HCT116 (cell line): ENCODE data around the gene SORL1.

Experiments
- ATF3 ChIP-seq: IDR thresholded peaks from 2 replicates; pipeline ENCODE4 v1.6.1; 2012
- CTCF ChIP-seq, 3 experiments: fragments of 200-600 bp in 1 of 3; sonication (generic) in 1 of 3; IDR thresholded peaks in 2 of 3; conservative IDR thresholded peaks in 1 of 3; 2 replicates each; pipeline ENCODE4 v1.5.1; 2012 to 2017; ENCODE audit warnings: low read depth in 2 of 3, low read length in 2 of 3, antibody characterized with exemption in 1 of 3, borderline replicate concordance in 1 of 3, control low read depth in 1 of 3, mild to moderate bottlenecking in 1 of 3, mixed read lengths in 1 of 3, mixed run types in 1 of 3, moderate library complexity in 1 of 3; ENCODE audit not compliant: insufficient read depth in 1 of 3
- EGR1 ChIP-seq: IDR thresholded peaks from 2 replicates; pipeline ENCODE4 v1.6.1; 2012; ENCODE audit warnings: low read depth
- EZH2 ChIP-seq: fragments of 200-600 bp; sonication (generic); IDR thresholded peaks from 2 replicates; pipeline ENCODE4 v1.6.1; 2017; ENCODE audit warnings: antibody characterized with exemption, mixed run types
- EZH2phosphoT487 ChIP-seq: fragments of 200-600 bp; IDR thresholded peaks from 2 replicates; pipeline ENCODE4 v1.6.1; 2018; ENCODE audit warnings: antibody characterized with exemption, borderline replicate concordance
- JUND ChIP-seq: IDR thresholded peaks from 2 replicates; pipeline ENCODE4 v1.6.1; 2012
- POLR2A ChIP-seq: IDR thresholded peaks from 2 replicates; pipeline ENCODE4 v1.7.0; 2011; ENCODE audit warnings: borderline replicate concordance; ENCODE audit not compliant: insufficient read depth, insufficient read length; ENCODE audit errors: extremely low read depth
- POLR2AphosphoS5 ChIP-seq: IDR thresholded peaks from 2 replicates; pipeline ENCODE4 v1.6.1; 2011; ENCODE audit warnings: mild to moderate bottlenecking, low read depth, low read length, moderate library complexity
- RAD21 ChIP-seq: IDR thresholded peaks from 2 replicates; pipeline ENCODE4 v1.6.1; 2012; ENCODE audit warnings: low read depth, mild to moderate bottlenecking
- YY1 ChIP-seq: IDR thresholded peaks from 2 replicates; pipeline ENCODE4 v1.6.1; 2011; ENCODE audit warnings: low read length, low read depth, moderate library complexity, mild to moderate bottlenecking; ENCODE audit not compliant: insufficient replicate concordance; ENCODE audit errors: extremely low read depth
- ZNF274 ChIP-seq: fragments of 200-500 bp; sonication (Bioruptor generic); IDR thresholded peaks from 2 replicates; pipeline ENCODE4 v1.6.1; 2014; ENCODE audit warnings: mild to moderate bottlenecking, low read depth, low read length, inconsistent platforms

- TF ChIP-seq CTCF (IDR thresholded peaks at IDR 0.05 in 2 of 3, conservative IDR thresholded peaks at IDR 0.05 in 1 of 3; ENCODE audit: borderline replicate concordance in 1 of 3, insufficient read depth in 1 of 3, low read depth in 2 of 3, low read length in 2 of 3) (no peak), POLR2A (no peak), EZH2 (no peak), ATF3 (no peak), POLR2AphosphoS5 (no peak), EZH2phosphoT487 (no peak), RAD21 (no peak), YY1 (no peak), JUND (no peak), EGR1 (no peak), ZNF274 (no peak)
These were observed 62.6 kb downstream of the SORL1 start for GRCh38 chr11:121514432-121515334.
